ENCODE results near the gene LDLR.
"Not testable (repeated sequence)": the region's sequence is repeated elsewhere in the genome, so short reads cannot be mapped to it uniquely, and the experiment has no call there.

DNA sequence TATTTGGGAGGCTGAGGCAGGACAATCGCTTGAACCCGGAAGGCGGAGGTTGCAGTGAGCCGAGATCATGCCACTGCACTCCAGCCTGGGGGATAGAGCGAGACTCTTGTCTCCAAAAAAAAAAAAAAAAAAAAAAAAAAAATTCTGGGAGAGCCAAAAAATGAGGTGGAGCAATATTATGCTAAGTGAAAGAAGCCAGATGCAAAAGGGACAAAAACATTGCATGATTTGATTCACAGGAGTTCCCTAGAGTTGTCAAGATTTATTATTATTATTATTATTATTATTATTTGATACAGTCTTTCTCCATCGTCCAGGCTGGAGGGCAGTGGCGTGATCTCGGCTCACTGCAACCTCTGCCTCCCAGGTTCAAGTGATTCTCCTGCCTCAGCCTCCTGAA lies 91.7 kb downstream of the LDLR start:
- TF ChIP-seq CTCF (conservative IDR thresholded peaks at IDR 0.05); EZH2 (IDR thresholded peaks at IDR 0.05; ENCODE audit: low read depth): not testable (repeated sequence)

All from PC-9 (cell line).